BLaER1 treated with 17β-estradiol and CSF1 and Interleukin-3, amounts not matched to agents 10 nM and 100 nM (cell line): ENCODE measurements around the gene LTBP1.

Source experiments
- H3K27ac ChIP-seq, 11 experiments: shearing (Covaris generic); formaldehyde crosslinking; 2 replicates each; pipeline ENCODE4 v1.8.1; 2022
- H3K27me3 ChIP-seq, 11 experiments: shearing (Covaris generic); formaldehyde crosslinking; 2 replicates each; pipeline ENCODE4 v1.8.1; 2022
- H3K36me3 ChIP-seq, 11 experiments: shearing (Covaris generic); formaldehyde crosslinking; 2 replicates each; pipeline ENCODE4 v1.8.1; 2022
- H3K4me1 ChIP-seq, 10 experiments: shearing (Covaris generic); formaldehyde crosslinking; 2 replicates each; pipeline ENCODE4 v1.8.1; 2022
- H3K4me2 ChIP-seq, 11 experiments: shearing (Covaris generic); formaldehyde crosslinking; 2 replicates each; pipeline ENCODE4 v1.8.1; 2022
- H3K4me3 ChIP-seq, 10 experiments: shearing (Covaris generic); formaldehyde crosslinking; 2 replicates each; pipeline ENCODE4 v1.8.1; 2022
- H3K9ac ChIP-seq, 11 experiments: shearing (Covaris generic); formaldehyde crosslinking; 2 replicates each; pipeline ENCODE4 v1.8.1; 2022
- H3K9me3 ChIP-seq, 11 experiments: shearing (Covaris generic); formaldehyde crosslinking; replicated peaks in 1 of 11; 2 replicates each; pipeline ENCODE4 v1.8.1; 2022
- H4K20me1 ChIP-seq, 11 experiments: shearing (Covaris generic); formaldehyde crosslinking; 2 replicates each; pipeline ENCODE4 v1.8.1; 2022
- Cebpa-rat ChIP-seq, 11 experiments: shearing (Covaris generic); IDR thresholded peaks; 2 replicates each; pipeline ENCODE4 v1.8.1; 2022

LTBP1 gene

GRCh38 chr2:33177627-33178026, 230.9 kb downstream of the LTBP1 start:
- H3K9ac ChIP-seq = no peak overlapping the region
- no peak overlapping the region for H3K4me2 ChIP-seq
- H4K20me1 ChIP-seq = no peaks in the 10 kb centered on the region
- no peak overlapping the region for H3K27ac ChIP-seq
- no peak for TF ChIP-seq Cebpa-rat (IDR thresholded peaks at IDR 0.05)
- H3K4me1 ChIP-seq = no peaks in the 10 kb centered on the region
- 0 out of 22 replicates have a peak, but pooled peaks cover 0 to 4% (median 0%) of the 10 kb centered on the region in 11 experiments for H3K9me3 ChIP-seq
- no peak overlapping the region for H3K4me3 ChIP-seq
- no peaks in the 10 kb centered on the region for H3K27me3 ChIP-seq
- H3K36me3 ChIP-seq = no peaks in the 10 kb centered on the region

- Histone ChIP-seq H3K27ac (no peak overlapping the region), H3K27me3 (no peaks in the 10 kb centered on the region), H4K20me1 (no peaks in the 10 kb centered on the region), H3K4me1 (no peaks in the 10 kb centered on the region), H3K36me3 (no peaks in the 10 kb centered on the region), H3K4me2 (no peak overlapping the region), H3K4me3 (no peak overlapping the region), H3K9ac (no peak overlapping the region), H3K9me3 (0 out of 22 replicates have a peak, but pooled peaks cover 0 to 4% (median 0%) of the 10 kb centered on the region in 11 experiments)
- TF ChIP-seq Cebpa-rat (IDR thresholded peaks at IDR 0.05) = no peak
Observed at GRCh38 chr2:33178209-33178608, 231.5 kb downstream of the LTBP1 start.

- Histone ChIP-seq H3K36me3 (no peaks in the 10 kb centered on the region), H4K20me1 (no peaks in the 10 kb centered on the region), H3K4me1 (no peaks in the 10 kb centered on the region), H3K9me3 (no peaks in the 10 kb centered on the region), H3K4me3 (no peak overlapping the region), H3K9ac (no peak overlapping the region), H3K27ac (no peak overlapping the region), H3K4me2 (no peak overlapping the region), H3K27me3 (no peaks in the 10 kb centered on the region)
- TF ChIP-seq Cebpa-rat (IDR thresholded peaks at IDR 0.05) = no peak
Observed at GRCh38 chr2:33180915-33181314, 234.2 kb downstream of the LTBP1 start.

GRCh38 chr2:33181466-33181865, 234.7 kb downstream of the LTBP1 start:
- no peaks in the 10 kb centered on the region for H3K9me3 ChIP-seq
- H4K20me1 ChIP-seq = no peaks in the 10 kb centered on the region
- H3K36me3 ChIP-seq = no peaks in the 10 kb centered on the region
- no peak overlapping the region for H3K4me3 ChIP-seq
- no peak for TF ChIP-seq Cebpa-rat (IDR thresholded peaks at IDR 0.05)
- H3K27me3 ChIP-seq = no peaks in the 10 kb centered on the region
- H3K4me1 ChIP-seq = no peaks in the 10 kb centered on the region
- no peak overlapping the region for H3K9ac ChIP-seq
- no peak overlapping the region for H3K27ac ChIP-seq
- no peak overlapping the region for H3K4me2 ChIP-seq

- Histone ChIP-seq H3K4me1 (no peaks in the 10 kb centered on the region), H3K36me3 (no peaks in the 10 kb centered on the region), H4K20me1 (no peaks in the 10 kb centered on the region), H3K9ac (no peak overlapping the region), H3K27me3 (no peaks in the 10 kb centered on the region), H3K27ac (no peak overlapping the region), H3K4me2 (no peak overlapping the region), H3K4me3 (no peak overlapping the region), H3K9me3 (no peaks in the 10 kb centered on the region)
- TF ChIP-seq Cebpa-rat (IDR thresholded peaks at IDR 0.05) = no peak
Observed at GRCh38 chr2:33184041-33184440, 237.3 kb downstream of the LTBP1 start.

- no peak overlapping the region for H3K4me2 ChIP-seq
- H3K9me3 ChIP-seq = no peaks in the 10 kb centered on the region
- no peaks in the 10 kb centered on the region for H4K20me1 ChIP-seq
- no peaks in the 10 kb centered on the region for H3K27me3 ChIP-seq
- H3K27ac ChIP-seq = no peak overlapping the region
- H3K4me1 ChIP-seq = no peaks in the 10 kb centered on the region
- H3K9ac ChIP-seq = no peak overlapping the region
- H3K36me3 ChIP-seq = no peaks in the 10 kb centered on the region
- TF ChIP-seq Cebpa-rat (IDR thresholded peaks at IDR 0.05) = no peak
- no peak overlapping the region for H3K4me3 ChIP-seq
Observed at GRCh38 chr2:33186937-33187336, 240.2 kb downstream of the LTBP1 start.

GRCh38 chr2:33188799-33189198, 242.0 kb downstream of the LTBP1 start:
- TF ChIP-seq Cebpa-rat (IDR thresholded peaks at IDR 0.05) = no peak
- Histone ChIP-seq H3K27ac (no peak overlapping the region), H3K9me3 (no peaks in the 10 kb centered on the region), H3K4me2 (no peak overlapping the region), H3K9ac (no peak overlapping the region), H3K36me3 (no peaks in the 10 kb centered on the region), H3K4me1 (no peaks in the 10 kb centered on the region), H3K27me3 (no peaks in the 10 kb centered on the region), H4K20me1 (no peaks in the 10 kb centered on the region), H3K4me3 (no peak overlapping the region)

GRCh38 chr2:33190393-33190937, 243.7 kb downstream of the LTBP1 start:
- Histone ChIP-seq H3K4me1 (no peaks in the 10 kb centered on the region), H4K20me1 (no peaks in the 10 kb centered on the region), H3K27me3 (no peaks in the 10 kb centered on the region), H3K4me3 (no peak overlapping the region), H3K4me2 (no peak overlapping the region), H3K9ac (no peak overlapping the region), H3K36me3 (no peaks in the 10 kb centered on the region), H3K9me3 (no peaks in the 10 kb centered on the region), H3K27ac (no peak overlapping the region)
- TF ChIP-seq Cebpa-rat (IDR thresholded peaks at IDR 0.05) = no peak

GRCh38 chr2:33195891-33196290, 249.1 kb downstream of the LTBP1 start:
- 0 out of 22 replicates have a peak, but pooled peaks cover 0 to 4% (median 0%) of the 10 kb centered on the region in 11 experiments for H3K9me3 ChIP-seq
- H3K4me1 ChIP-seq = no peaks in the 10 kb centered on the region
- no peaks in the 10 kb centered on the region for H3K36me3 ChIP-seq
- H4K20me1 ChIP-seq = no peaks in the 10 kb centered on the region
- no peak overlapping the region for H3K4me3 ChIP-seq
- H3K9ac ChIP-seq = no peak overlapping the region
- no peaks in the 10 kb centered on the region for H3K27me3 ChIP-seq
- H3K4me2 ChIP-seq = no peak overlapping the region
- no peak for TF ChIP-seq Cebpa-rat (IDR thresholded peaks at IDR 0.05)
- H3K27ac ChIP-seq = no peak overlapping the region

- no peak overlapping the region for H3K4me3 ChIP-seq
- H3K4me1 ChIP-seq = no peaks in the 10 kb centered on the region
- no peak overlapping the region for H3K4me2 ChIP-seq
- no peaks in the 10 kb centered on the region for H3K36me3 ChIP-seq
- H4K20me1 ChIP-seq = no peaks in the 10 kb centered on the region
- no peak overlapping the region for H3K9ac ChIP-seq
- H3K27ac ChIP-seq = no peak overlapping the region
- no peak for TF ChIP-seq Cebpa-rat (IDR thresholded peaks at IDR 0.05)
- H3K9me3 ChIP-seq = 0 out of 22 replicates have a peak, but pooled peaks cover 0 to 4% (median 0%) of the 10 kb centered on the region in 11 experiments
- H3K27me3 ChIP-seq = no peaks in the 10 kb centered on the region
Observed at GRCh38 chr2:33196700-33197099, 249.9 kb downstream of the LTBP1 start.
